DMS 273 treated with DMSO at 0.1 percent for 48 hours (cell line): ENCODE measurements around the gene PNMA5.

ENCODE experiments used
- DNase-seq: peaks from one replicate; lab custom pipeline; 2025; lab: John Stamatoyannopoulos, UW

PNMA5 gene

GRCh38 chrX:152958524-152959465 is 35.1 kb downstream of the PNMA5 start:
- DNase-seq, result peak; percentile 83

- DNase-seq, result no peak
Measured at GRCh38 chrX:152958047-152958446, 35.9 kb downstream of the PNMA5 start.

GRCh38 chrX:152950786-152951185 is 43.1 kb downstream of the PNMA5 start:
- DNase-seq, result no peak

- DNase-seq, result no peak
Measured at GRCh38 chrX:152949114-152949513, 44.8 kb downstream of the PNMA5 start.

GRCh38 chrX:152946681-152947080 is 47.2 kb downstream of the PNMA5 start:
- DNase-seq, result no peak

GRCh38 chrX:152945021-152945979 is 48.6 kb downstream of the PNMA5 start:
- no peak for DNase-seq

GRCh38 chrX:152943826-152944225 is 50.1 kb downstream of the PNMA5 start:
- DNase-seq, result no peak

- DNase-seq, result no peak
Measured at GRCh38 chrX:152942077-152942442, 51.9 kb downstream of the PNMA5 start.

- peak; percentile 84 for DNase-seq
Measured at GRCh38 chrX:152941328-152942076, 52.4 kb downstream of the PNMA5 start.
